NB4 (cell line): ENCODE results near the gene EIF4B.

Experiments used
- CTCF ChIP-seq: IDR thresholded peaks from one replicate; pipeline ENCODE4 v1.5.1; 2012; ENCODE audit warnings: low read depth, low read length
- MYC ChIP-seq: IDR thresholded peaks from 2 replicates; pipeline ENCODE4 v1.6.1; 2011; ENCODE audit warnings: low read depth, low read length
- POLR2A ChIP-seq: IDR thresholded peaks from 2 replicates; pipeline ENCODE4 v1.6.1; 2011; ENCODE audit warnings: mild to moderate bottlenecking; ENCODE audit not compliant: insufficient read length; ENCODE audit errors: extremely low read depth
- TF ChIP-seq, protein P1 (sequence below): IDR thresholded peaks from 2 replicates; pipeline ENCODE4 v1.6.1; 2011; ENCODE audit warnings: low read depth, low read length

DNA sequence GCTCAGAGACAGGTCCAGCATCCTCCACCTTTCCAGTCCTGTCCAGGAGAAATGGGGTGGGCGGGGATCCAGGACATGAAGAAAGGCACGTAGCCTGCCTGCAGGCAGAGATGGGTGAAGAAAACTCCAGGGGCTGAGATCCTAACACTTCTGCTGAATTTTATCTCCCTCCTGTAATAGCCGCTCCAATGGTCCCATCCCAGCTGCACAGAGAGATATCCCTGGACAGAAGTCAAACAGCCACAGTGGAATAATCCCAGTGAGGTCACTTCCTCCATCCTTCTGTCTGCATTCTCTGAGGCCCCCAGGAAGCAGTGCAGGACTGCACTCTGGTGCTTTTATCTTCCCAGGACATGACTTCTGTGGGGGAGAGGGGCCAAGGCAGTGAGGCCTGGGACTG, 31.1 kb upstream of the EIF4B start:
- TF ChIP-seq CTCF (no peak), POLR2A (no peak), MYC (no peak)
- TF ChIP-seq, protein P1, sequence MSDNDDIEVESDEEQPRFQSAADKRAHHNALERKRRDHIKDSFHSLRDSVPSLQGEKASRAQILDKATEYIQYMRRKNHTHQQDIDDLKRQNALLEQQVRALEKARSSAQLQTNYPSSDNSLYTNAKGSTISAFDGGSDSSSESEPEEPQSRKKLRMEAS = no peak
